ENCODE data around the gene ERICH3.

The ERICH3 gene

DNA sequence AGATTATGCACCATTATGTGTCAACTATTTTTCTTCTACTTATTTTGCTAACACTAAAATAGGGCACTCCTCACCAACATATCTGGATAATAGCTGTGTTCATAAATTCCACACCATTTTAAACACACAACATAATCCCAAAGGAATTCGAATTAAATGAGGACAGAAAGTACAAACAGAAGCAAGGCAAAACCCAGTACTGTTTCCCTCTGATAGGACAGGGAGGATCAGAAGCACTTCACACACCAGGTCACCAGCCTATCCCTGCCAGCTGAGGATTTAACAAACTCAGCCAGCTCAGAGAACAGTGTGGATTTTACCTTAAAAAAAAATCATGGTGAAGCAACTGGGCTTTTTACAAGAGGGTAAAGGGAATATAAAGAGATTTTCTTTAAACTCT is 39.3 kb upstream of the ERICH3 start:
- DNase-seq (ENCODE audit: insufficient read length, low spot score) (no peak), FAIRE-seq (no peak)
- TF ChIP-seq, protein P1, sequence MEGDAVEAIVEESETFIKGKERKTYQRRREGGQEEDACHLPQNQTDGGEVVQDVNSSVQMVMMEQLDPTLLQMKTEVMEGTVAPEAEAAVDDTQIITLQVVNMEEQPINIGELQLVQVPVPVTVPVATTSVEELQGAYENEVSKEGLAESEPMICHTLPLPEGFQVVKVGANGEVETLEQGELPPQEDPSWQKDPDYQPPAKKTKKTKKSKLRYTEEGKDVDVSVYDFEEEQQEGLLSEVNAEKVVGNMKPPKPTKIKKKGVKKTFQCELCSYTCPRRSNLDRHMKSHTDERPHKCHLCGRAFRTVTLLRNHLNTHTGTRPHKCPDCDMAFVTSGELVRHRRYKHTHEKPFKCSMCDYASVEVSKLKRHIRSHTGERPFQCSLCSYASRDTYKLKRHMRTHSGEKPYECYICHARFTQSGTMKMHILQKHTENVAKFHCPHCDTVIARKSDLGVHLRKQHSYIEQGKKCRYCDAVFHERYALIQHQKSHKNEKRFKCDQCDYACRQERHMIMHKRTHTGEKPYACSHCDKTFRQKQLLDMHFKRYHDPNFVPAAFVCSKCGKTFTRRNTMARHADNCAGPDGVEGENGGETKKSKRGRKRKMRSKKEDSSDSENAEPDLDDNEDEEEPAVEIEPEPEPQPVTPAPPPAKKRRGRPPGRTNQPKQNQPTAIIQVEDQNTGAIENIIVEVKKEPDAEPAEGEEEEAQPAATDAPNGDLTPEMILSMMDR (IDR thresholded peaks at IDR 0.05; ENCODE audit: insufficient read depth, missing control alignments), result no peak

DNA sequence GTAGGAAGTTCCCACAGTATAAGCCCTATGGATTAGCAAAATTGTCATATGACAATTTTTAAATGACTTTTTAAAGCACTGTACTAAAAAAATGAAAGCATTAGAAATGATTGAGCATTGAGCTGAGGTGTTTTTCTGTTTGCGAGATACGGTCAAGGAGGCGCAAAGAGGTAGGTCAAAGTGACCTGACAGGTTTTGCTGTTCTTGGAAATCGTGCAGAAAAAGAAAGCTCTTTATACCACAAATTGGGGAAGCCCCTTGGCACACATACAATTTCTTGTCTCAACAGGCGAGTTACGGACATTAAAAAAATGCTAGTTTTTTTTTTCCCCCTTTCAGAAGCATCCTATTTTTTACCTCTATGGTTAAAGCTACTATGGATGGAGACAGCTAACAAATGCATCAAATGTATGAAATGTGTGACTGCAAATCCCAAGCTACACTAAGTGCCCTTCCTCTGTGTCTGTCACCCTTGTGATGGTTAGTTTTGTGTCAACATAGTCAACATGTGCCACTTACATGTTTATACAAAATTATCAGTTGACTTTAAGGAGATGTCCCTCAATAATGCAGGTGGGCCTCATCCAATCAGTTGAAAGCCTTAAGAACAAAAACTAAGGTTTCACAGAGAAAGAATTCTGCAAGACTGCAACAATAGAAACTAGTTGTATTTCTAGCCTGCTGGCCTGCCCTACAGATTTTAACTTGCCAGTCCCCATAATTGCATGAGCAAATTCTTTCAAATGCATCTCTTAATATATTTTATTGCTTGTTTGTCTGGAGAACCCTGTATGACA is 30.0 kb upstream of the ERICH3 start:
- DNase-seq (ENCODE audit: insufficient read length, low spot score) (no peak), FAIRE-seq (no peak)
- TF ChIP-seq, protein P1 (IDR thresholded peaks at IDR 0.05; ENCODE audit: insufficient read depth, missing control alignments), result no peak

DNA sequence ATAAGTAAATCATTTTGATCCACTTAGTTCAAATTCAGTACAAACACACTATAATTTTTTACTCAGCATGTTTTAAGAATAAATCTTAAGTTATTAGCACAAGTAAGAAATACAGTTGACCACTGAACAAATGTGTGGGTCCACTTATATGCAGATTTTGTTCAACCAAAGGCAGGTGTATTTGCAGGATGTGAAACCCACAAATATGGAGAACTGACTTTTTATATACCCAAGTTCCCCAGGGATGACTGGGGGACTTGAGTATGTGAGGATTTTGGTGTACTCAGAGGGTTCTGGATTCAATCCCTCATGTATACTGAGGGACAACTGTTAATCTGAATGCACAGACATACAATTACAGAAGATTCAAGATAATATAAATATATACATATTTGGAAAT is 25.7 kb upstream of the ERICH3 start:
- TF ChIP-seq, protein P1 (IDR thresholded peaks at IDR 0.05; ENCODE audit: insufficient read depth, missing control alignments), result no peak
- DNase-seq (ENCODE audit: insufficient read length, low spot score) (no peak), FAIRE-seq (no peak)

DNA sequence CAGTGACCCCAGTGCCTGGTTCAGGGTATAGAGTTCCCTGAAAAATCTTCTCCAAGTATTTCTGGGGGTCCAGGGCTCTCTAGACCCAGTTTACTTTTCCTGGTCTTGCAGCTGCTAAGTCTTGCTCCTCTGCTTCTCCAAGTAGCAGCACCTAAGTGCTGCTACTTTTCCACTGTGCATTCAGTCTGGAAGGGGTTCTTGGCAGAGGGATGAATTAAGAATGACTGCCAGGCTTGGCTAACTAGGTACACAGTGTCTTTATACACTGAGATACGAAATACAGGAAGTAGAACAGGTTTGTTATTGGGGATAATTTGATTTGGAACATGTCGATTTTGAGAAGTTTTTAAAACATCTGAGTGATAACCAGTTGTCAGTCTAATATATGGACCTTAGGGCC is 24.2 kb upstream of the ERICH3 start:
- TF ChIP-seq, protein P1 (IDR thresholded peaks at IDR 0.05; ENCODE audit: insufficient read depth, missing control alignments), result no peak
- FAIRE-seq (no peak), DNase-seq (ENCODE audit: insufficient read length, low spot score) (no peak)

DNA sequence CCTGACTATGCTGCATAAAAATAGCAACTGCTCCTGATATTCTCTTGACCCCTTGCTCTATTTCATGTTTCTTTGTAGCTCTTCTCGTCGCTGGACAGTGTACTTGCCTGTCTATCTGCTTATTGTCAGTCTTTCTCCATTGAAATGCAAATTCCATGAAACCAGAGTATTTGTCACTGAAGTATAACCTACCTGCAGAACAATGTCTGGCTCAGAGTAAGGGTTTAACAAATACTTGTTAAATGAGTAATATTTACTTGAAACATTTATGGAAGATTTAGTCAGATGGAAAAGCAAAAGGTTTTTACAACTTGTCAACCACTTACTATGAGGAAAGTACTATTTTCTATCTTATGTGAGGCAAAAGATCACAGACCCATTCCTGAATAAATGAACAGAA is 19.9 kb upstream of the ERICH3 start:
- DNase-seq (ENCODE audit: insufficient read length, low spot score) (no peak), FAIRE-seq (no peak)
- TF ChIP-seq, protein P1 (IDR thresholded peaks at IDR 0.05; ENCODE audit: insufficient read depth, missing control alignments), result no peak

DNA sequence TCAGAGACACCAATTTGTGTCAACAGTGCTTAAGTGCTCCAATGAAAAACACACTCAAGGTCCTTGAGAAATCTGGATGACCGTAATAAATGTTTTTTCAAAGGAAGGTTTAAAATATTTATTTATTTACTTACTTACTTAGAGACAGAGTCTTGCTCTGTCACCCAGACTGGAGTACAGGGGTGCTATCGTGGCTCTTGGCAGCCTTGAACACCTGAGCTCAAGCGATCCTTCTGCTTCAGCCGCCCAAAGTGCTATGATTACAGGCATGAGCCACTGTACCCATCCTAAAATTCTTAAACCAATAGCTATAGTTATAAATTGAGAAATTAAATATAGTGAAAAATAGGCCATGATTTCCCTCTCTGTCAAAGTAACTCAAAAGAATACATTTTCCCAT is 17.3 kb upstream of the ERICH3 start:
- DNase-seq (ENCODE audit: insufficient read length, low spot score) (no peak), FAIRE-seq (no peak)
- TF ChIP-seq, protein P1 (IDR thresholded peaks at IDR 0.05; ENCODE audit: insufficient read depth, missing control alignments), result no peak

DNA sequence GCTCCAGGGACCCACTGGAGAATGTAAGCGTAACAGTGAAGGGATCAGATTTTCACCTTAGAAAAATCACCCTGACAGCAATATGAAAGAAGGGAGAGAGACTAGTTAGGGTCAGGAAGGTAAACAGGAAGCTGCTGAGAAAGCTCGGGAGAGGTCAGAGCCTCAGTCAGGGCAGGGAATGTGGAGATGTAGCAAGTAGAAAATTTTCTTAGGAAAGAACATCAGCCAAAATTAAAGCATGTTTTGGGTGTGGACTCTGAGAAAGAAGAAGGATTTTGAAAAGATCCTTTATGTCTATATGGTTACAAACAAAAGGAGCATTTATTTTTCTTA is 16.7 kb upstream of the ERICH3 start:
- TF ChIP-seq, protein P1 (IDR thresholded peaks at IDR 0.05; ENCODE audit: insufficient read depth, missing control alignments), result no peak
- no peak for FAIRE-seq
- no peak for DNase-seq (ENCODE audit: insufficient read length, low spot score)

All from D721Med (cell line).